H9 (cell line): ENCODE measurements around the gene PRKCD. TPM values are rescaled to one million over a fixed set of nuclear protein-coding genes. Genes with fewer than 3 reads are reported as not detected.

ENCODE experiments used
- DNase-seq: peaks from one replicate; pipeline ENCODE4 v3.0.0-alpha.2; 2017
- H2AFZ ChIP-seq: one replicate; pipeline ENCODE4 v1.6.1; 2013; ENCODE audit warnings: mild to moderate bottlenecking, low read length, control low read depth, moderate library complexity
- H2AK5ac ChIP-seq: 2 replicates; pipeline ENCODE4 v1.6.1; 2013; ENCODE audit warnings: low read length, control low read depth, mixed read lengths; ENCODE audit not compliant: insufficient read length
- H2BK120ac ChIP-seq: one replicate; pipeline ENCODE4 v1.6.1; 2013; ENCODE audit warnings: low read depth, mild to moderate bottlenecking, low read length, control low read depth, inconsistent platforms; ENCODE audit not compliant: poor library complexity, severe bottlenecking
- H2BK12ac ChIP-seq: 2 replicates; pipeline ENCODE4 v1.6.1; 2013; ENCODE audit warnings: low read length, control low read depth, mixed read lengths, low read depth; ENCODE audit not compliant: insufficient read length
- H2BK15ac ChIP-seq: 2 replicates; pipeline ENCODE4 v1.6.1; 2013; ENCODE audit warnings: low read depth, low read length, control low read depth
- H2BK20ac ChIP-seq: one replicate; pipeline ENCODE4 v1.6.1; 2013; ENCODE audit warnings: low read depth, mild to moderate bottlenecking, low read length, control low read depth, inconsistent platforms; ENCODE audit not compliant: poor library complexity, severe bottlenecking
- H2BK5ac ChIP-seq: 2 replicates; pipeline ENCODE4 v1.6.1; 2013; ENCODE audit warnings: low read length, control low read depth, mixed read lengths; ENCODE audit not compliant: insufficient read length
- H3K14ac ChIP-seq: 2 replicates; pipeline ENCODE4 v1.6.1; 2013; ENCODE audit warnings: low read length, control low read depth; ENCODE audit not compliant: insufficient read depth
- H3K18ac ChIP-seq: 2 replicates; pipeline ENCODE4 v1.6.1; 2013; ENCODE audit warnings: low read depth, mild to moderate bottlenecking, mixed read lengths, low read length, control low read depth; ENCODE audit not compliant: insufficient read length
- H3K23ac ChIP-seq: 2 replicates; pipeline ENCODE4 v1.6.1; 2013; ENCODE audit warnings: low read length, control low read depth, mixed read lengths, low read depth; ENCODE audit not compliant: insufficient read length
- H3K23me2 ChIP-seq: 2 replicates; pipeline ENCODE4 v1.6.1; 2013; ENCODE audit warnings: low read depth, mild to moderate bottlenecking, mixed read lengths, low read length, control low read depth; ENCODE audit not compliant: insufficient read length, poor library complexity, severe bottlenecking
- H3K27ac ChIP-seq: 2 replicates; pipeline ENCODE4 v1.5.1; 2013; ENCODE audit warnings: low read length, control low read depth, mixed read lengths, low read depth; ENCODE audit not compliant: insufficient read length
- H3K27me3 ChIP-seq: 2 replicates; pipeline ENCODE4 v1.6.1; 2013; ENCODE audit warnings: low read length, control low read depth, inconsistent platforms; ENCODE audit not compliant: insufficient read depth
- H3K4ac ChIP-seq: 2 replicates; pipeline ENCODE4 v1.6.1; 2013; ENCODE audit warnings: low read depth, mild to moderate bottlenecking, control low read depth, inconsistent platforms, low read length, moderate library complexity
- H3K4me1 ChIP-seq: 2 replicates; pipeline ENCODE4 v1.6.1; 2013; ENCODE audit warnings: low read length, control low read depth, inconsistent platforms; ENCODE audit not compliant: insufficient read depth
- H3K4me2 ChIP-seq: 2 replicates; pipeline ENCODE4 v1.6.1; 2013; ENCODE audit warnings: low read length, control low read depth, mixed read lengths; ENCODE audit not compliant: insufficient read length, insufficient read depth
- H3K56ac ChIP-seq: 2 replicates; pipeline ENCODE4 v1.6.1; 2013; ENCODE audit warnings: low read depth, mild to moderate bottlenecking, mixed read lengths, low read length, control low read depth; ENCODE audit not compliant: insufficient read length
- H3K79me1 ChIP-seq: 2 replicates; pipeline ENCODE4 v1.6.1; 2013; ENCODE audit warnings: low read depth, mild to moderate bottlenecking, moderate library complexity, low read length, control low read depth, inconsistent platforms; ENCODE audit not compliant: insufficient read depth, poor library complexity, severe bottlenecking
- H3K79me2 ChIP-seq: 2 replicates; pipeline ENCODE4 v1.6.1; 2013; ENCODE audit warnings: low read length, control low read depth, inconsistent platforms; ENCODE audit not compliant: insufficient read depth
- H3K9ac ChIP-seq: 2 replicates; pipeline ENCODE4 v1.6.1; 2013; ENCODE audit warnings: low read length, control low read depth, mixed read lengths; ENCODE audit not compliant: insufficient read length; ENCODE audit errors: extremely low read depth
- H3K9me3 ChIP-seq: one replicate; pipeline ENCODE4 v1.6.1; 2013; ENCODE audit warnings: low read depth, low read length, inconsistent platforms; ENCODE audit not compliant: control insufficient read depth
- H3T11ph ChIP-seq: one replicate; pipeline ENCODE4 v1.6.1; 2013; ENCODE audit warnings: mild to moderate bottlenecking, low read length, control low read depth, inconsistent platforms
- H4K20me1 ChIP-seq: one replicate; pipeline ENCODE4 v1.6.1; 2013; ENCODE audit not compliant: control insufficient read depth, insufficient read length, insufficient read depth
- H4K5ac ChIP-seq: 2 replicates; pipeline ENCODE4 v1.6.1; 2013; ENCODE audit warnings: low read depth, mild to moderate bottlenecking, mixed read lengths, low read length, control low read depth; ENCODE audit not compliant: insufficient read length
- H4K8ac ChIP-seq: replicated peaks from 2 replicates; pipeline ENCODE4 v1.6.1; 2013; ENCODE audit warnings: low read length, control low read depth, mixed read lengths, low read depth; ENCODE audit not compliant: insufficient read length
- H4K91ac ChIP-seq: 2 replicates; pipeline ENCODE4 v1.6.1; 2013; ENCODE audit warnings: low read depth, mild to moderate bottlenecking, moderate library complexity, mixed read lengths, low read length, control low read depth; ENCODE audit not compliant: insufficient read length
- H3K27ac Mint-ChIP-seq, 3 experiments: 2 replicates in 2 of 3; 3 replicates in 1 of 3; pipeline ENCODE4 v1.8.0; 2020 to 2021; ENCODE audit warnings: mixed read lengths in 3 of 3, mild to moderate bottlenecking in 1 of 3, moderate library complexity in 1 of 3
- H3K27me3 Mint-ChIP-seq: 2 replicates; pipeline ENCODE4 v1.8.0; 2021; ENCODE audit warnings: low read depth, mild to moderate bottlenecking, moderate library complexity, mixed read lengths
- H3K36me3 Mint-ChIP-seq, 3 experiments: 2 replicates in 2 of 3; 3 replicates in 1 of 3; pipeline ENCODE4 v1.8.0; 2020 to 2021; ENCODE audit warnings: low read depth in 3 of 3, mixed read lengths in 3 of 3; ENCODE audit not compliant: insufficient read depth in 1 of 3
- H3K4me1 Mint-ChIP-seq, 2 experiments: 2 replicates each; pipeline ENCODE4 v1.8.0; 2020; ENCODE audit warnings: mixed read lengths in 2 of 2
- H3K4me3 Mint-ChIP-seq, 2 experiments: 2 replicates in 1 of 2; 3 replicates in 1 of 2; pipeline ENCODE4 v1.8.0; 2020 to 2021; ENCODE audit warnings: mild to moderate bottlenecking in 2 of 2, mixed read lengths in 2 of 2, moderate library complexity in 1 of 2
- H3K9me3 Mint-ChIP-seq, 2 experiments: 2 replicates in 1 of 2; 3 replicates in 1 of 2; pipeline ENCODE4 v1.8.0; 2020; ENCODE audit warnings: mild to moderate bottlenecking in 2 of 2, mixed read lengths in 2 of 2, moderate library complexity in 1 of 2
- CTCF ChIP-seq: fragments of 200-600 bp; sonication (generic); conservative IDR thresholded peaks from 3 replicates; pipeline ENCODE4 v1.8.0; 2021; ENCODE audit warnings: antibody characterized with exemption, mild to moderate bottlenecking
- WGBS: extraction: QIAGEN DNeasy Blood & Tissue Kit; methylation state at CpG from one replicate; pipeline ENCODE4 v1.1.7; 2013; ENCODE audit warnings: missing lambda C conversion rate, low lambda C conversion rate, mixed read lengths; ENCODE audit not compliant: insufficient read length; ENCODE audit errors: extremely low coverage; 5-methylcytosine and 5-hydroxymethylcytosine counted together
- total RNA-seq: library from RNA; stranded (reverse); gene quantifications from 2 replicates; pipeline ENCODE4 v1.2.1, GENCODE V29; 2021

The PRKCD gene
- total RNA-seq, 1 experiment from 2014 or later: 23.7 TPM

- Histone ChIP-seq H3K4ac (no peak overlapping the region), H3K23ac (no peak overlapping the region), H2BK12ac (no peak overlapping the region), H3K4me2 (no peak overlapping the region), H2BK15ac (no peak overlapping the region), H2BK120ac (no peak overlapping the region), H3K14ac (no peak overlapping the region), H3K79me1 (no peaks in the 10 kb centered on the region), H3T11ph (no peak overlapping the region), H4K91ac (no peak overlapping the region), H3K79me2 (no peaks in the 10 kb centered on the region), H4K20me1 (no peaks in the 10 kb centered on the region), H2BK5ac (no peak overlapping the region), H4K8ac (no peak overlapping the region), H3K56ac (no peak overlapping the region), H3K4me1 (no peaks in the 10 kb centered on the region; the same call in 1 of the 2 replicates), H2BK20ac (no peak overlapping the region), H3K18ac (no peak overlapping the region), H3K9me3 (no peaks in the 10 kb centered on the region), H2AK5ac (no peak overlapping the region), H3K27ac (no peak overlapping the region), H3K9ac (no peak overlapping the region), H3K27me3 (no peaks in the 10 kb centered on the region), H4K5ac (no peak overlapping the region), H2AFZ (no peak overlapping the region), H3K23me2 (no peaks in the 10 kb centered on the region)
- peak; percentile 61 for DNase-seq
- H3K36me3 Mint-ChIP-seq: peaks cover 2 to 18% (median 10%) of the 10 kb centered on the region in 3 experiments; a peak in 6 of 7 replicates
- peaks cover 4% of the 10 kb centered on the region for H3K27me3 Mint-ChIP-seq
- peaks cover 17 to 31% of the 10 kb centered on the region in 2 experiments for H3K4me1 Mint-ChIP-seq
- H3K27ac Mint-ChIP-seq: peak overlapping the region in 1 of 3 experiments; percentile 18; a peak in 1 of 7 replicates
- TF ChIP-seq CTCF: no peak
- no peaks in the 10 kb centered on the region for H3K9me3 Mint-ChIP-seq
- no CpG with 5 or more reads among the region's 14 CpGs for WGBS
- H3K4me3 Mint-ChIP-seq: no peak overlapping the region
Measured at GRCh38 chr3:53194210-53195065, 33.4 kb downstream of the PRKCD start.
